A549 (cell line): Measurements from ENCODE around the gene RAMACL. TPM values are rescaled to one million over a fixed set of nuclear protein-coding genes. Genes with fewer than 3 reads are reported as not detected.

Experiments
- ATAC-seq, 2 experiments: fragments of 200-7000 bp in 1 of 2; fragments of >200 bp in 1 of 2; cut with Nextera tagmentation in 1 of 2; cut with Tn5 transposase in 1 of 2; 3 replicates each; pipeline versions ENCODE4 v1.8.0 to v1.9.1; 2018 to 2020; ENCODE audit warnings: mild to moderate bottlenecking in 1 of 2, moderate library complexity in 1 of 2
- CTCF ChIA-PET: fragments of 300-600 bp; sonication (Branson Sonifier 250); formaldehyde crosslinking; extraction: SDS; loops from one replicate; lab custom pipeline; 2021; ENCODE audit warnings: antibody characterized with exemption, inconsistent platforms; lab: Yijun Ruan, JAX
- POLR2A ChIA-PET: fragments of 350-600 bp; formaldehyde crosslinking; extraction: SDS; loops from one replicate; lab custom pipeline; 2021; ENCODE audit warnings: antibody characterized with exemption, inconsistent platforms; lab: Yijun Ruan, JAX
- DNase-seq, 2 experiments: peaks; one replicate each; pipeline versions ENCODE4 v3.0.0 to v3.0.0-alpha.2; 2011 to 2016; ENCODE audit warnings: low read depth in 1 of 2, low spot score in 1 of 2
- FAIRE-seq: peaks from 2 replicates; lab custom pipeline; 2011; peaks lifted over from hg19 to GRCh38; lab: Jason Lieb, UNC
- H3K27ac ChIP-seq, 2 experiments: fragments of >200 bp; sonication (Bioruptor Twin); formaldehyde crosslinking; 3 replicates each; pipeline ENCODE4 v1.5.1; 2016 to 2017
- H3K4me1 ChIP-seq: fragments of >200 bp; sonication (Bioruptor Twin); formaldehyde crosslinking; 3 replicates; pipeline ENCODE4 v1.6.1; 2016
- H3K4me2 ChIP-seq: fragments of >200 bp; sonication (Bioruptor Twin); formaldehyde crosslinking; 3 replicates; pipeline ENCODE4 v1.6.1; 2016
- H3K4me3 ChIP-seq: fragments of >200 bp; sonication (Bioruptor Twin); formaldehyde crosslinking; 3 replicates; pipeline ENCODE4 v1.5.1; 2016
- H3K9me3 ChIP-seq: fragments of >200 bp; sonication (Bioruptor Twin); formaldehyde crosslinking; 3 replicates; pipeline ENCODE4 v1.6.1; 2016
- BHLHE40 ChIP-seq: IDR thresholded peaks from 2 replicates; pipeline ENCODE4 v1.6.1; 2012; ENCODE audit warnings: low read depth, low read length, inconsistent platforms
- CBX2 ChIP-seq: fragments of 200-600 bp; sonication (generic); IDR thresholded peaks from 2 replicates; pipeline ENCODE4 v1.6.1; 2016; ENCODE audit warnings: low read depth, mild to moderate bottlenecking, borderline replicate concordance
- CBX8 ChIP-seq: fragments of 200-600 bp; sonication (generic); IDR thresholded peaks from 2 replicates; pipeline ENCODE4 v1.6.1; 2016
- CHD2 ChIP-seq: fragments of 150-350 bp; IDR thresholded peaks from 2 replicates; pipeline ENCODE4 v1.6.1; 2014; ENCODE audit warnings: low read length; ENCODE audit not compliant: partially characterized antibody
- ELK1 ChIP-seq: fragments of 150-350 bp; IDR thresholded peaks from 2 replicates; pipeline ENCODE4 v1.6.1; 2014; ENCODE audit warnings: low read depth, mild to moderate bottlenecking, low read length
- GATA3 ChIP-seq: IDR thresholded peaks from 2 replicates; pipeline ENCODE4 v1.6.1; 2012; ENCODE audit warnings: borderline replicate concordance
- HDAC2 ChIP-seq: fragments of 200-600 bp; sonication (generic); IDR thresholded peaks from 2 replicates; pipeline ENCODE4 v1.6.1; 2016
- HOXA7 ChIP-seq: fragments of 250-450 bp; sonication (Bioruptor Pico); IDR thresholded peaks from 2 replicates; pipeline ENCODE4 v1.5.0; 2020; ENCODE audit warnings: mild to moderate bottlenecking, moderate library complexity
- MYC ChIP-seq: IDR thresholded peaks from 2 replicates; pipeline ENCODE4 v1.6.1; 2012; ENCODE audit warnings: mild to moderate bottlenecking, inconsistent platforms, low read length, improper control_type of control experiment, borderline replicate concordance
- NFE2L2 ChIP-seq: fragments of 150-350 bp; conservative IDR thresholded peaks from 2 replicates; pipeline ENCODE4 v1.6.1; 2014; ENCODE audit warnings: low read length
- NPAS2 ChIP-seq: fragments of 250-450 bp; sonication (Bioruptor Pico); IDR thresholded peaks from 2 replicates; pipeline ENCODE4 v1.8.0; 2022; ENCODE audit warnings: mild to moderate bottlenecking, moderate library complexity, borderline replicate concordance
- PBX3 ChIP-seq: IDR thresholded peaks from 2 replicates; pipeline ENCODE4 v1.6.1; 2012
- RAD21 ChIP-seq, 2 experiments: fragments of >200 bp in 1 of 2; sonication (Bioruptor Twin) in 1 of 2; formaldehyde crosslinking in 1 of 2; IDR thresholded peaks in 1 of 2; conservative IDR thresholded peaks in 1 of 2; 2 replicates in 1 of 2; 3 replicates in 1 of 2; pipeline ENCODE4 v1.6.1; 2012 to 2018; ENCODE audit warnings: inconsistent platforms in 1 of 2
- RARB ChIP-seq: fragments of 250-450 bp; sonication (Bioruptor Pico); IDR thresholded peaks from 2 replicates; pipeline ENCODE4 v1.8.0; 2021; ENCODE audit warnings: mild to moderate bottlenecking, moderate library complexity
- RNF2 ChIP-seq: fragments of 200-600 bp; sonication (generic); IDR thresholded peaks from 2 replicates; pipeline ENCODE4 v1.6.1; 2016; ENCODE audit warnings: low read depth, mild to moderate bottlenecking, antibody characterized with exemption, moderate library complexity, borderline replicate concordance
- SMC3 ChIP-seq: fragments of >200 bp; sonication (Bioruptor Twin); formaldehyde crosslinking; IDR thresholded peaks from 3 replicates; pipeline ENCODE4 v1.6.1; 2018; ENCODE audit warnings: inconsistent platforms
- SREBF2 ChIP-seq: fragments of 450-650 bp; IDR thresholded peaks from 2 replicates; pipeline ENCODE4 v1.6.1; 2014; ENCODE audit warnings: mild to moderate bottlenecking, moderate library complexity
- TP53 ChIP-seq: fragments of 250-450 bp; sonication (Bioruptor Pico); IDR thresholded peaks from 2 replicates; pipeline ENCODE4 v1.5.0; 2021; ENCODE audit warnings: mild to moderate bottlenecking, moderate library complexity
- USF2 ChIP-seq: fragments of 450-650 bp; IDR thresholded peaks from 2 replicates; pipeline ENCODE4 v1.6.1; 2014; ENCODE audit warnings: antibody characterized with exemption
- ZFP36 ChIP-seq: fragments of 450-650 bp; IDR thresholded peaks from 2 replicates; pipeline ENCODE4 v1.6.1; 2014; ENCODE audit warnings: borderline replicate concordance; ENCODE audit not compliant: partially characterized antibody
- ZNF302 ChIP-seq: fragments of 250-450 bp; sonication (Bioruptor Pico); IDR thresholded peaks from 2 replicates; pipeline ENCODE4 v1.9.0; 2021; ENCODE audit warnings: inconsistent platforms, mild to moderate bottlenecking, moderate library complexity
- WGBS: methylation state at CpG from one replicate; pipeline ENCODE4 v1.1.6; 2017; ENCODE audit errors: missing lambda C conversion rate; 5-methylcytosine and 5-hydroxymethylcytosine counted together
- polyA plus RNA-seq, 4 experiments: library from polyadenylated mRNA; depleted of rRNA in 3 of 4; stranded (reverse); fragments of >200 nt; fragmentation: RNase III in 1 of 4; extraction: RNeasy Plus Mini Kit Qiagen cat#74134 plus additional on column Dnase treatment in 1 of 4; gene quantifications; 2 replicates in 3 of 4; 3 replicates in 1 of 4; pipeline ENCODE4 v1.2.3, GENCODE V29; 2011 to 2017

The RAMACL gene
- polyA plus RNA-seq, 2 of the 4 experiments (the other 2 are of a cell fraction) = 0.08 to 0.67 TPM

- no peak overlapping the region for H3K4me3 ChIP-seq
- no peak for TF ChIP-seq TP53 (CRISPR knock-in tag)
- TF ChIP-seq GATA3 = no peak
- TF ChIP-seq USF2 = no peak
- no peak for TF ChIP-seq SREBF2
- no peak for TF ChIP-seq NFE2L2
- TF ChIP-seq ZFP36 = no peak
- no peak for TF ChIP-seq ZNF302 (CRISPR knock-in tag)
- TF ChIP-seq NPAS2 (CRISPR knock-in tag) = no peak
- no peak for TF ChIP-seq HOXA7 (CRISPR knock-in tag)
- POLR2A ChIA-PET = no interaction called here
- peaks cover 4% of the 10 kb centered on the region; the same call in 1 of the 3 replicates for H3K4me1 ChIP-seq
- no peak overlapping the region for H3K4me2 ChIP-seq
- H3K27ac ChIP-seq = no peak overlapping the region
- no peaks in the 10 kb centered on the region for H3K9me3 ChIP-seq
- DNase-seq (no peak), FAIRE-seq (no peak), ATAC-seq (no peak)
- WGBS = 38% methylated on average over 10 of the region's 10 CpGs
- CTCF ChIA-PET = no interaction called here
Observed at GRCh38 chr6:166561771-166562359, 24.6 kb downstream of the RAMACL start.

- Histone ChIP-seq H3K4me1 (peaks cover 8% of the 10 kb centered on the region; the same call in 1 of the 3 replicates), H3K27ac (no peak overlapping the region), H3K4me2 (no peak overlapping the region), H3K9me3 (no peaks in the 10 kb centered on the region), H3K4me3 (no peak overlapping the region)
- WGBS = 63% methylated on average over 3 of the region's 3 CpGs
- CTCF ChIA-PET = no interaction called here
- DNase-seq (no peak), FAIRE-seq (no peak), ATAC-seq (no peak)
- TF ChIP-seq CBX2 = no peak
- no peak for TF ChIP-seq ELK1
- TF ChIP-seq BHLHE40 = no peak
- no peak for TF ChIP-seq MYC
- no peak for TF ChIP-seq HDAC2
- no peak for TF ChIP-seq RNF2
- POLR2A ChIA-PET = no interaction called here
Observed at GRCh38 chr6:166560222-166560621, 26.3 kb downstream of the RAMACL start.

GRCh38 chr6:166559662-166560061, 26.8 kb downstream of the RAMACL start:
- Histone ChIP-seq H3K27ac (no peak overlapping the region), H3K4me1 (peaks cover 8% of the 10 kb centered on the region; the same call in 1 of the 3 replicates), H3K4me3 (no peak overlapping the region), H3K4me2 (no peak overlapping the region), H3K9me3 (no peaks in the 10 kb centered on the region)
- no peak for DNase-seq
- ChIA-PET POLR2A (no interaction called here), CTCF (no interaction called here)
- TF ChIP-seq CBX8 (no peak), PBX3 (no peak), ZFP36 (no peak), SMC3 (no peak)
- no peak for ATAC-seq
- 33% methylated on average over 1 of the region's 1 CpG for WGBS
- FAIRE-seq = no peak

GRCh38 chr6:166559211-166559610, 27.3 kb downstream of the RAMACL start:
- FAIRE-seq (no peak), DNase-seq (no peak), ATAC-seq (no peak)
- WGBS = 50% methylated on average over 5 of the region's 5 CpGs
- Histone ChIP-seq H3K9me3 (no peaks in the 10 kb centered on the region), H3K4me1 (peaks cover 8% of the 10 kb centered on the region; the same call in 1 of the 3 replicates), H3K4me3 (no peak overlapping the region), H3K4me2 (no peak overlapping the region), H3K27ac (no peak overlapping the region)
- ChIA-PET POLR2A (no interaction called here), CTCF (no interaction called here)
- TF ChIP-seq SMC3 (no peak), CHD2 (no peak), RARB (no peak), RAD21 (conservative IDR thresholded peaks at IDR 0.05 in 1 of 2, IDR thresholded peaks at IDR 0.05 in 1 of 2) (no peak), PBX3 (no peak), USF2 (no peak), CBX2 (no peak)
